Measurements from ENCODE around the gene ADGRG2.
"Not testable (repeated sequence)": the region's sequence is repeated elsewhere in the genome, so short reads cannot be mapped to it uniquely, and the experiment has no call there.

The ADGRG2 gene

DNA sequence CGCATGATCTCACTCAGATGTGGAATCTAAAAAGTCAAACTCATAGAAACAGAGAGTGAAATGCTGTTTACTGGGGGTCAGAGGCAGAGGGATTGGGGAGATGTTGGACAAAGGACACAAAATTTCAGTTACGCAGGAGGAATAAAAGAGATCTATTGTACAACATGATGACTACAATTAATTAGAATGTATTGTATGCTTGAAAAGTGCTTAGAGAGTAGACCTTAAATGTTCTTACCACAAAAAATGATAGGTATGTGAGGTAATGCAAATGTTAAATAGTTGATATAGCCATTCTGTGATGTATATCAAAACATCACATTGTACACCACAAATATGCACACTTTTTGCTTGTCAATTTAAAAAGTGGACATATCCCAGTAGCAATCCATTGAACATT is 102.3 kb downstream of the ADGRG2 start:
- 100% methylated on average over 1 of the region's 2 CpGs for WGBS
- no peak overlapping the region for H3K18ac ChIP-seq (ENCODE audit: low read depth in 1 of 2, low read length in 2 of 2)

DNA sequence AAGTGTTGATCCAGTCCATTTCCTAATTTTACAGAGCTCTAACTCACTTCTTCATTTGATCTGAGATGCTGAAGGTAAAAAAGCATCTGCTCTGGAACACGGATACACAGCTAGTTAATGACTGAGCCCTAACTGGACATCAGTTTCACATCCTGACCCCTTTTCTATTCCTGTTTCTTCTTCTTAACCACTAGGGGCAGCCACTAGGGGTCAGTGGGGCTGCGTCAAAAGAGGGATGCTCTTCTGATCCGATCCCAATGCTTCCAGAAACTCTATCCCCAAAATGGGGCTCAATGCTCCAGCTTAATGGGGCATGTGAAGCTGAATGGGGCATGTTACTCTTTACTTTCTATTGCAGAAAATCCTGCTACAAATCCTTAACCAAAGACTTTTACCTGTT is 105.0 kb downstream of the ADGRG2 start:
- no peaks in the 10 kb centered on the region for H3K79me1 ChIP-seq (replicated peaks; ENCODE audit: low read length, poor library complexity, severe bottlenecking)
- no peak overlapping the region for H3K4me3 ChIP-seq (ENCODE audit: insufficient read depth in 1 of 2, low read depth in 1 of 2, low read length in 2 of 2)
- H2BK12ac ChIP-seq (ENCODE audit: low read length in 2 of 2), result no peak overlapping the region
- no peaks in the 10 kb centered on the region for H3K27me3 ChIP-seq (ENCODE audit: control insufficient read depth in 1 of 2, insufficient read depth in 1 of 2, low read length in 2 of 2)
- H4K91ac ChIP-seq (ENCODE audit: low read length), result no peak overlapping the region
- H2BK15ac ChIP-seq (ENCODE audit: low read depth, poor library complexity, severe bottlenecking), result no peak overlapping the region
- H2AFZ ChIP-seq (ENCODE audit: low read depth, low read length), result no peak overlapping the region
- DNase-seq, result peak; percentile 30
- H3K14ac ChIP-seq (ENCODE audit: low read length in 2 of 2), result no peak overlapping the region
- H3K36me3 ChIP-seq (ENCODE audit: control insufficient read depth in 1 of 2, insufficient read depth in 2 of 2, low read depth in 1 of 2, low read length in 2 of 2), result no peaks in the 10 kb centered on the region
- no peak overlapping the region for H2AK5ac ChIP-seq (ENCODE audit: low read length, severe bottlenecking)
- H4K8ac ChIP-seq (ENCODE audit: low read length), result no peak overlapping the region
- H3K9me3 ChIP-seq (ENCODE audit: control insufficient read depth, low read length), result no peaks in the 10 kb centered on the region
- H3K27ac ChIP-seq (ENCODE audit: low read length, poor library complexity, severe bottlenecking), result no peak overlapping the region
- H3K23ac ChIP-seq (ENCODE audit: low read length in 2 of 2), result no peak overlapping the region
- H3K9ac ChIP-seq (ENCODE audit: low read length), result no peak overlapping the region
- no peak overlapping the region for H2BK120ac ChIP-seq (ENCODE audit: low read depth, low read length)
- H3K18ac ChIP-seq (ENCODE audit: low read depth in 1 of 2, low read length in 2 of 2), result no peak overlapping the region
- H2BK5ac ChIP-seq (ENCODE audit: low read depth, low read length, poor library complexity, severe bottlenecking), result no peak overlapping the region
- H3K4ac ChIP-seq (ENCODE audit: low read depth in 1 of 2, low read length in 2 of 2), result no peak overlapping the region
- WGBS, result 17% methylated on average over 1 of the region's 3 CpGs
- H3K4me2 ChIP-seq (ENCODE audit: low read length, poor library complexity, severe bottlenecking), result no peak overlapping the region
- no peaks in the 10 kb centered on the region for H3K4me1 ChIP-seq (ENCODE audit: control insufficient read depth, insufficient read depth, low read depth, low read length)

More for the DNA sequence above, 102.3 kb downstream of the ADGRG2 start:
- H3K27ac ChIP-seq (ENCODE audit: low read length, poor library complexity, severe bottlenecking), result no peak overlapping the region
- no peak overlapping the region for H2BK15ac ChIP-seq (ENCODE audit: low read depth, poor library complexity, severe bottlenecking)
- DNase-seq, result no peak
- no peaks in the 10 kb centered on the region for H3K9me3 ChIP-seq (ENCODE audit: control insufficient read depth, low read length)
- H3K36me3 ChIP-seq (ENCODE audit: control insufficient read depth in 1 of 2, insufficient read depth in 2 of 2, low read depth in 1 of 2, low read length in 2 of 2), result no peaks in the 10 kb centered on the region
- no peak overlapping the region for H2BK5ac ChIP-seq (ENCODE audit: low read depth, low read length, poor library complexity, severe bottlenecking)
- no peak overlapping the region for H2AFZ ChIP-seq (ENCODE audit: low read depth, low read length)
- H3K79me1 ChIP-seq (replicated peaks; ENCODE audit: low read length, poor library complexity, severe bottlenecking), result no peaks in the 10 kb centered on the region
- no peak overlapping the region for H3K23ac ChIP-seq (ENCODE audit: low read length in 2 of 2)
- no peak overlapping the region for H3K9ac ChIP-seq (ENCODE audit: low read length)
- H2BK12ac ChIP-seq (ENCODE audit: low read length in 2 of 2), result no peak overlapping the region
- H3K4ac ChIP-seq (ENCODE audit: low read depth in 1 of 2, low read length in 2 of 2), result no peak overlapping the region
- H2AK5ac ChIP-seq (ENCODE audit: low read length, severe bottlenecking), result no peak overlapping the region
- H4K8ac ChIP-seq (ENCODE audit: low read length), result no peak overlapping the region
- no peak overlapping the region for H2BK120ac ChIP-seq (ENCODE audit: low read depth, low read length)
- no peaks in the 10 kb centered on the region for H3K27me3 ChIP-seq (ENCODE audit: control insufficient read depth in 1 of 2, insufficient read depth in 1 of 2, low read length in 2 of 2)
- H3K4me2 ChIP-seq (ENCODE audit: low read length, poor library complexity, severe bottlenecking), result no peak overlapping the region
- no peak overlapping the region for H3K14ac ChIP-seq (ENCODE audit: low read length in 2 of 2)
- H3K4me1 ChIP-seq (ENCODE audit: control insufficient read depth, insufficient read depth, low read depth, low read length), result no peaks in the 10 kb centered on the region
- H4K91ac ChIP-seq (ENCODE audit: low read length), result no peak overlapping the region
- no peak overlapping the region for H3K4me3 ChIP-seq (ENCODE audit: insufficient read depth in 1 of 2, low read depth in 1 of 2, low read length in 2 of 2)

DNA sequence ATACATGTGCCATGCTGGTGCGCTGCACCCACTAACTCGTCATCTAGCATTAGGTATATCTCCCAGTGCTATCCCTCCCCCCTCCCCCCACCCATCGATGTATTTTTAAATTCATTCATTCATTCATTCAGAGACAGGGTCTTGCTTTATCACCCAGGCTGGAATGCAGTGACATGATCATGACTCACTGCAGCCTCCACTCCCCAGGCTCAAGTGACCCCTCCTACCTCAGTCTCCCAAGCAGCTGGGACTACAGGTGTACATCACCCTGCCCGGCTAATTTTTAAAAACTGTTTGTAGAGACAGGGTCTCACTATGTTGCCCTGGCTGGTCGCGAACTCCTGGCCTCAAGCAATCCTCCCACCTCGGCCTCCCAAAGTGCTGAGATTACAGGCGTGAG is 105.7 kb downstream of the ADGRG2 start:
- H4K91ac ChIP-seq (ENCODE audit: low read length); H3K14ac ChIP-seq (ENCODE audit: low read length in 2 of 2); H2BK12ac ChIP-seq (ENCODE audit: low read length in 2 of 2); H2AFZ ChIP-seq (ENCODE audit: low read depth, low read length); H4K8ac ChIP-seq (ENCODE audit: low read length); H3K4me3 ChIP-seq (ENCODE audit: insufficient read depth in 1 of 2, low read depth in 1 of 2, low read length in 2 of 2); H3K36me3 ChIP-seq (ENCODE audit: control insufficient read depth in 1 of 2, insufficient read depth in 2 of 2, low read depth in 1 of 2, low read length in 2 of 2); H2AK5ac ChIP-seq (ENCODE audit: low read length, severe bottlenecking); H3K9ac ChIP-seq (ENCODE audit: low read length); H3K4me1 ChIP-seq (ENCODE audit: control insufficient read depth, insufficient read depth, low read depth, low read length); H2BK120ac ChIP-seq (ENCODE audit: low read depth, low read length); H3K27me3 ChIP-seq (ENCODE audit: control insufficient read depth in 1 of 2, insufficient read depth in 1 of 2, low read length in 2 of 2); H3K4ac ChIP-seq (ENCODE audit: low read depth in 1 of 2, low read length in 2 of 2); H3K23ac ChIP-seq (ENCODE audit: low read length in 2 of 2); H3K18ac ChIP-seq (ENCODE audit: low read depth in 1 of 2, low read length in 2 of 2); DNase-seq; H2BK5ac ChIP-seq (ENCODE audit: low read depth, low read length, poor library complexity, severe bottlenecking); H2BK15ac ChIP-seq (ENCODE audit: low read depth, poor library complexity, severe bottlenecking); H3K9me3 ChIP-seq (ENCODE audit: control insufficient read depth, low read length); H3K79me1 ChIP-seq (replicated peaks; ENCODE audit: low read length, poor library complexity, severe bottlenecking); H3K4me2 ChIP-seq (ENCODE audit: low read length, poor library complexity, severe bottlenecking); H3K27ac ChIP-seq (ENCODE audit: low read length, poor library complexity, severe bottlenecking): not testable (repeated sequence)
- 97% methylated on average over 8 of the region's 8 CpGs for WGBS

DNA sequence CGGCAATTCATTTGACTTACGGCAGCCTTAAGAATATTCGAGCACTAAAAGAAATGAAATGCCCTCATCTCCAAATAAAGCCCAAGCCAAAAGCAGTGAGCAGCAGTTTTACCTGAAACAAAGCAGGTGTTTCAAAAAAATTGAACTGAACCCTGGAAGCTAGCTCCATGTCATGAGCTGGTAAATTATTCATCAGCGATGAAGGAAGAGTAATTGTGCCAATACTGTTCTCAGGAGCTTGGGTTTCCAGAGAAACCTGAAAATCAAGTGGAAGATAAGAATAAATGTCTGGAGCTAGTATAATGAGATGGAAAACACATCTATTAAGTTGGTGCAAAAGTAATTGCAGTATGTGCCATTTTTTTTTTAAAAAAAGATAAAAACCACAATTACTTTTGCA is 114.4 kb downstream of the ADGRG2 start:
- H2AK5ac ChIP-seq (ENCODE audit: low read length, severe bottlenecking), result no peak overlapping the region
- H3K4me3 ChIP-seq (ENCODE audit: insufficient read depth in 1 of 2, low read depth in 1 of 2, low read length in 2 of 2), result no peak overlapping the region
- 100% methylated on average over 3 of the region's 4 CpGs for WGBS
- no peak overlapping the region for H2AFZ ChIP-seq (ENCODE audit: low read depth, low read length)
- no peak overlapping the region for H2BK120ac ChIP-seq (ENCODE audit: low read depth, low read length)
- no peak overlapping the region for H3K4ac ChIP-seq (ENCODE audit: low read depth in 1 of 2, low read length in 2 of 2)
- H3K23ac ChIP-seq (ENCODE audit: low read length in 2 of 2), result no peak overlapping the region
- no peak overlapping the region for H3K9ac ChIP-seq (ENCODE audit: low read length)
- H4K91ac ChIP-seq (ENCODE audit: low read length), result no peak overlapping the region
- no peak overlapping the region for H3K4me2 ChIP-seq (ENCODE audit: low read length, poor library complexity, severe bottlenecking)
- no peak for DNase-seq
- no peak overlapping the region for H3K18ac ChIP-seq (ENCODE audit: low read depth in 1 of 2, low read length in 2 of 2)
- H3K27me3 ChIP-seq (ENCODE audit: control insufficient read depth in 1 of 2, insufficient read depth in 1 of 2, low read length in 2 of 2), result no peaks in the 10 kb centered on the region
- no peak overlapping the region for H2BK15ac ChIP-seq (ENCODE audit: low read depth, poor library complexity, severe bottlenecking)
- no peaks in the 10 kb centered on the region for H3K9me3 ChIP-seq (ENCODE audit: control insufficient read depth, low read length)
- no peaks in the 10 kb centered on the region for H3K79me1 ChIP-seq (replicated peaks; ENCODE audit: low read length, poor library complexity, severe bottlenecking)
- H3K27ac ChIP-seq (ENCODE audit: low read length, poor library complexity, severe bottlenecking), result no peak overlapping the region
- H2BK12ac ChIP-seq (ENCODE audit: low read length in 2 of 2), result no peak overlapping the region
- H3K4me1 ChIP-seq (ENCODE audit: control insufficient read depth, insufficient read depth, low read depth, low read length), result no peaks in the 10 kb centered on the region
- no peak overlapping the region for H3K14ac ChIP-seq (ENCODE audit: low read length in 2 of 2)
- H3K36me3 ChIP-seq (ENCODE audit: control insufficient read depth in 1 of 2, insufficient read depth in 2 of 2, low read depth in 1 of 2, low read length in 2 of 2), result peaks cover 0 to 4% of the 10 kb centered on the region in 2 experiments
- no peak overlapping the region for H4K8ac ChIP-seq (ENCODE audit: low read length)
- no peak overlapping the region for H2BK5ac ChIP-seq (ENCODE audit: low read depth, low read length, poor library complexity, severe bottlenecking)

All from mesenchymal stem cell (in vitro differentiated cells and primary cell).